ENCODE measurements around the gene ANK3. TPM values are rescaled to one million over a fixed set of nuclear protein-coding genes. Genes with fewer than 3 reads are reported as not detected.

ANK3 gene
- total and polyA plus RNA-seq, 2 donors (not counting 3 experiments of a cell fraction or from before 2014, with no cell fraction given): 0.88 to 8.5 TPM

DNA sequence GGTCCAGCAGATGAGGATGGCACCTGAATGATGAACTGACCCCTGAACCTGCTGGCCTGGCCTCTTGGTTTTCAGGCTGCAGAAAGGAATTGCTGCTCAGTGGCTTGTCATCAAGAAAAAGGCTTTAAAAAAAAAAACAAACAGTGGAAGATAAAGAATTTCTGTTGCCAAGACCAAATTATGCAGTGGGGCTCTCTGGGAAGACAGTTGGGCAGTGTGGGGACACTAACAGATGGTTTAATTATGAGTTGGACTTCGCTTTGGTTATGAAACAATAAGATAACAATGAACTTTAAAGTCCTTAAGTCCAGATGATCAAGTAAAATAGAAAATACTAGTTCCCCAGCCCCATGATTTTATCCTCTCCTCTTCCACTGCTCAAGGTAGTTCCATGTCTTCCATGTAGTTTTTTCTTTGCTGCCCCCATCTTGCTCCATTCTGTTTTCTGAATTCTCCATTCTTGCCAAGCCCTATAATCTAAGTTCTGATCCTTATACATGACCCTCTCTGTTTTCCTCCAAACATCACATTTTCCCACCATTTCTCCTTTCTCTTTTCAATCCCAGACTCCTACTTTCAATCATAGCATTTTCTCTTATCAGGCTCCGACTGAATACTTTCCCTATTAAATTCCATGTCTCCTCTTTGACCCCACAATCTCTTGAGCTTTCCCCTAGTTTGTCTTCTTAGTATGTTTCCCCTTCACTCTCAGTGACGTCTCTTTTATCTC, 52.6 kb downstream of the ANK3 start:
- no peaks in the 10 kb centered on the region for H3K36me3 ChIP-seq (ENCODE audit: control insufficient read depth in 2 of 2, extremely low read depth in 1 of 2, insufficient read depth in 2 of 2, low read length in 2 of 2)
- no TSS peak for BruUV-seq (replicated peaks)

More for the DNA sequence above, 52.6 kb downstream of the ANK3 start:
- dilution Hi-C loops (cut with MboI; ENCODE audit: extremely low pct_ligation_motif_present, low sequenced_read_pairs) (no loop called here), intact Hi-C loops (cut with micrococcal nuclease) (loop anchor here (5.0 kb wide), 1 partner anchor 130 kb away; no protein-coding TSS in a partner anchor)
- Histone ChIP-seq H3K27me3 (ENCODE audit: control insufficient read depth in 2 of 2, insufficient read depth in 2 of 2, low read length in 2 of 2) (no peaks in the 10 kb centered on the region), H3K4me3 (replicated peaks in 1 of 3; ENCODE audit: insufficient read depth in 1 of 3, low read depth in 1 of 3, low read length in 3 of 3) (no peak overlapping the region), H3K9ac (replicated peaks; ENCODE audit: extremely low read depth, insufficient read depth, low read length) (no peak overlapping the region), H2AFZ (ENCODE audit: low read depth, low read length) (no peak overlapping the region), H4K20me1 (replicated peaks; ENCODE audit: control insufficient read depth, extremely low read depth, insufficient read depth, low read length) (no peaks in the 10 kb centered on the region), H3K9me1 (replicated peaks; ENCODE audit: control insufficient read depth, extremely low read depth, insufficient read depth, low read length) (no peaks in the 10 kb centered on the region), H3K9me3 (replicated peaks; ENCODE audit: control insufficient read depth, insufficient read depth, low read length) (no peaks in the 10 kb centered on the region), H3K4me2 (ENCODE audit: insufficient read depth, low read length) (no peak overlapping the region), H3K4me1 (ENCODE audit: control insufficient read depth, extremely low read depth, insufficient read depth, low read length) (no peaks in the 10 kb centered on the region), H3K27ac (ENCODE audit: insufficient read depth, low read depth, low read length) (no peak overlapping the region), H3K79me2 (ENCODE audit: control insufficient read depth, insufficient read depth, low read length) (no peaks in the 10 kb centered on the region)
- no peak for DNase-seq (ENCODE audit: low read depth, low spot score)
- no peak for FAIRE-seq
- CTCF ChIA-PET: interaction anchor here (0.9 to 2.4 kb wide), 6 partner anchors 17 to 222 kb away, joined by 3 to 12 read pairs (median 3); no protein-coding TSS in a partner anchor
- TF ChIP-seq JUN (IDR thresholded peaks at IDR 0.05; ENCODE audit: borderline replicate concordance, insufficient read depth, insufficient read length, low read depth) (no peak), GATA2 (IDR thresholded peaks at IDR 0.05; ENCODE audit: insufficient read depth, insufficient read length, low read depth, low read length) (no peak), EZH2 (IDR thresholded peaks at IDR 0.05; ENCODE audit: borderline replicate concordance, low read depth, low read length, severe bottlenecking) (no peak), FOS (IDR thresholded peaks at IDR 0.05; ENCODE audit: borderline replicate concordance, insufficient read depth, low read length) (no peak), POLR2AphosphoS5 (IDR thresholded peaks at IDR 0.05; ENCODE audit: insufficient read depth, low read depth, low read length) (no peak)
- TF ChIP-seq, protein P1, sequence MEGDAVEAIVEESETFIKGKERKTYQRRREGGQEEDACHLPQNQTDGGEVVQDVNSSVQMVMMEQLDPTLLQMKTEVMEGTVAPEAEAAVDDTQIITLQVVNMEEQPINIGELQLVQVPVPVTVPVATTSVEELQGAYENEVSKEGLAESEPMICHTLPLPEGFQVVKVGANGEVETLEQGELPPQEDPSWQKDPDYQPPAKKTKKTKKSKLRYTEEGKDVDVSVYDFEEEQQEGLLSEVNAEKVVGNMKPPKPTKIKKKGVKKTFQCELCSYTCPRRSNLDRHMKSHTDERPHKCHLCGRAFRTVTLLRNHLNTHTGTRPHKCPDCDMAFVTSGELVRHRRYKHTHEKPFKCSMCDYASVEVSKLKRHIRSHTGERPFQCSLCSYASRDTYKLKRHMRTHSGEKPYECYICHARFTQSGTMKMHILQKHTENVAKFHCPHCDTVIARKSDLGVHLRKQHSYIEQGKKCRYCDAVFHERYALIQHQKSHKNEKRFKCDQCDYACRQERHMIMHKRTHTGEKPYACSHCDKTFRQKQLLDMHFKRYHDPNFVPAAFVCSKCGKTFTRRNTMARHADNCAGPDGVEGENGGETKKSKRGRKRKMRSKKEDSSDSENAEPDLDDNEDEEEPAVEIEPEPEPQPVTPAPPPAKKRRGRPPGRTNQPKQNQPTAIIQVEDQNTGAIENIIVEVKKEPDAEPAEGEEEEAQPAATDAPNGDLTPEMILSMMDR (IDR thresholded peaks at IDR 0.05; ENCODE audit: extremely low read depth in 1 of 2, insufficient read depth in 1 of 2, low read depth in 1 of 2, low read length in 2 of 2): no peak
- TF ChIP-seq, protein P2, sequence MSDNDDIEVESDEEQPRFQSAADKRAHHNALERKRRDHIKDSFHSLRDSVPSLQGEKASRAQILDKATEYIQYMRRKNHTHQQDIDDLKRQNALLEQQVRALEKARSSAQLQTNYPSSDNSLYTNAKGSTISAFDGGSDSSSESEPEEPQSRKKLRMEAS (IDR thresholded peaks at IDR 0.05; ENCODE audit: insufficient read depth, insufficient read length): no peak
- POLR2A ChIA-PET: no interaction called here
